ENCODE data around the gene ZC3H12A.

The ZC3H12A gene

GRCh38 chr1:37456614-37457013, 17.8 kb upstream of the ZC3H12A start:
- DNase-seq: no peak
- TF ChIP-seq, protein P1, sequence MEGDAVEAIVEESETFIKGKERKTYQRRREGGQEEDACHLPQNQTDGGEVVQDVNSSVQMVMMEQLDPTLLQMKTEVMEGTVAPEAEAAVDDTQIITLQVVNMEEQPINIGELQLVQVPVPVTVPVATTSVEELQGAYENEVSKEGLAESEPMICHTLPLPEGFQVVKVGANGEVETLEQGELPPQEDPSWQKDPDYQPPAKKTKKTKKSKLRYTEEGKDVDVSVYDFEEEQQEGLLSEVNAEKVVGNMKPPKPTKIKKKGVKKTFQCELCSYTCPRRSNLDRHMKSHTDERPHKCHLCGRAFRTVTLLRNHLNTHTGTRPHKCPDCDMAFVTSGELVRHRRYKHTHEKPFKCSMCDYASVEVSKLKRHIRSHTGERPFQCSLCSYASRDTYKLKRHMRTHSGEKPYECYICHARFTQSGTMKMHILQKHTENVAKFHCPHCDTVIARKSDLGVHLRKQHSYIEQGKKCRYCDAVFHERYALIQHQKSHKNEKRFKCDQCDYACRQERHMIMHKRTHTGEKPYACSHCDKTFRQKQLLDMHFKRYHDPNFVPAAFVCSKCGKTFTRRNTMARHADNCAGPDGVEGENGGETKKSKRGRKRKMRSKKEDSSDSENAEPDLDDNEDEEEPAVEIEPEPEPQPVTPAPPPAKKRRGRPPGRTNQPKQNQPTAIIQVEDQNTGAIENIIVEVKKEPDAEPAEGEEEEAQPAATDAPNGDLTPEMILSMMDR (IDR thresholded peaks at IDR 0.05; ENCODE audit: low read depth, low read length, missing control alignments): no peak
- Histone ChIP-seq H3K27ac (no peak overlapping the region), H3K4me3 (ENCODE audit: low read depth, low read length) (no peak overlapping the region), H3K27me3 (replicated peaks) (no peaks in the 10 kb centered on the region), H3K36me3 (replicated peaks) (no peaks in the 10 kb centered on the region)
- in situ Hi-C loops (cut with HindIII; ENCODE audit: low pct_ligation_motif_present, low sequenced_read_pairs): no loop called here

DNA sequence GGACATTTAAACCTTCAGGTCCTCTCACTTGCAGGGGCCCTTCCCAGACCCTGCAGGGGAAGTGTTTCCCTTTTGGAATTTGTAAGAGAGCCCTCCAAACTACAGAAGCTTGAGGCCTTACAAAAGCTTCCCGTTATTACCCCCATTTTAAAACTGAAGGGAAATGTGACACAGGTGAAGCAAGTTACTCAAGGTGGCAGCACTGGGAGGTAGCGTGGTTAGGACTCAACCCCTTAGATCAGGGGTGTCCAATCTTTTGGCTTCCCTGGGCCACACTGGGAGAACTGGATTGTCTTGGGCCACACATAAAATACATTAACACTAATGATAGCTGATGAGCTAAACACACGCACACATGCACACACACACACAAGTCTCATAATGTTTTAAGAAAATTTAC, 15.8 kb upstream of the ZC3H12A start:
- H3K27me3 ChIP-seq (replicated peaks): no peaks in the 10 kb centered on the region
- H3K4me3 ChIP-seq (ENCODE audit: low read depth, low read length): no peak overlapping the region
- H3K36me3 ChIP-seq (replicated peaks): no peaks in the 10 kb centered on the region
- TF ChIP-seq, protein P1 (IDR thresholded peaks at IDR 0.05; ENCODE audit: low read depth, low read length, missing control alignments): no peak
- in situ Hi-C loops (cut with HindIII; ENCODE audit: low pct_ligation_motif_present, low sequenced_read_pairs): no loop called here
- H3K27ac ChIP-seq: no peak overlapping the region
- no peak for DNase-seq

DNA sequence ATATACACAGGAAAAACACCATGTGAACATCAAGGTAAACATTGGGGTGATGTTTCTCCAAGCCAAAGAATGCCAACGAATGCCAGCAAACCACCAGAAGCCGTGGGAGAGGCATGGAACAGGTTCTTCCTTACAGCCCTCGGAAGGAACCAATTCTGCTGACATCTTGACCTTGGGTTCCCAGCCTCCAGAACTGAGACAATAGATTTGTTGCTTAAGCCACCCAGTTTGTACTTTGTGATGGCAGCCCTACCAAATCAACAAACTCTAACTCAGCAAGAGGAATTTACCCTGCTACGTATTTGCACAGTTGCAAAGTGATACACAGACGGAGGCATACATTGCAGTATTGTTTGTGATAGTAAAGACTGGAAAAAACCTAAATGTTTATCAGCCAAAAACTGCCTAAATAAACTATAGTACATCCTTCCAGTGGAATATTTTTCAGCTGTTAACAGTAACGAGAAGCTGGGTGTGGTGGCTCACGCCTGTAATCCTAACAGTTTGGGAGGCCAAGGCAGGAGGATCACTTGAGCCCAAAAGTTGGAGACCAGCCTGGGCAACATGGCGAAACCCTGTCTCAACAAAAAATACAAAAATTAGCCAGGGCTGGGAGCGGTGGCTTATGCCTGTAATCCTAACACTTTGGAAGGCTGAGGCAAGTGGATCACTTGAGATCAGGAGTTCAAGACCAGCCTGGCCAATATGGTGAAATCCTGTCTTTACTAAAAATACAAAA, 12.5 kb upstream of the ZC3H12A start:
- Histone ChIP-seq H3K4me3 (ENCODE audit: low read depth, low read length) (no peak overlapping the region), H3K27ac (no peak overlapping the region), H3K36me3 (replicated peaks) (no peaks in the 10 kb centered on the region), H3K27me3 (replicated peaks) (no peaks in the 10 kb centered on the region)
- in situ Hi-C loops (cut with HindIII; ENCODE audit: low pct_ligation_motif_present, low sequenced_read_pairs): no loop called here
- TF ChIP-seq, protein P1 (IDR thresholded peaks at IDR 0.05; ENCODE audit: low read depth, low read length, missing control alignments): no peak
- no peak for DNase-seq

DNA sequence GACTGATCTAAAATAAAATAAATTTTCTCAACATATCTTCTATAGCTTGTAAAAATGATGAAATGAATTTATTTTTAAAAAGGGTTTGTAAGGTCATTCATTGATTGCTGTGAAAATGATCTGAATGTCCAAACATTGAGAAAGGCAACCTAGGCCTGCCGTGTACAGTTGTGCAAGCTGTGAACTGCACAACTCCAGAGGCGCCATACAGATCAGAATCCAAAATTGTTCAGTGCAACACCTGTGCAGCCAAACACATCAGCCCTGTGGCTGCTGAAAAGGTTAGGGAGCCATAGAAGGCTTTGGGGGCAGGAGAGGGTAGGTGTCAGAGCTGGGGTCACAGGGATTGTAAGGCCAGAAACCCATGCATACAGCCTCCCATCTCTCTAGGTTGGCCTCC, 9.9 kb upstream of the ZC3H12A start:
- no peak for DNase-seq
- Histone ChIP-seq H3K27me3 (replicated peaks) (no peaks in the 10 kb centered on the region), H3K36me3 (replicated peaks) (no peaks in the 10 kb centered on the region), H3K27ac (no peak overlapping the region), H3K4me3 (ENCODE audit: low read depth, low read length) (no peak overlapping the region)
- TF ChIP-seq, protein P1 (IDR thresholded peaks at IDR 0.05; ENCODE audit: low read depth, low read length, missing control alignments): no peak
- in situ Hi-C loops (cut with HindIII; ENCODE audit: low pct_ligation_motif_present, low sequenced_read_pairs): no loop called here

DNA sequence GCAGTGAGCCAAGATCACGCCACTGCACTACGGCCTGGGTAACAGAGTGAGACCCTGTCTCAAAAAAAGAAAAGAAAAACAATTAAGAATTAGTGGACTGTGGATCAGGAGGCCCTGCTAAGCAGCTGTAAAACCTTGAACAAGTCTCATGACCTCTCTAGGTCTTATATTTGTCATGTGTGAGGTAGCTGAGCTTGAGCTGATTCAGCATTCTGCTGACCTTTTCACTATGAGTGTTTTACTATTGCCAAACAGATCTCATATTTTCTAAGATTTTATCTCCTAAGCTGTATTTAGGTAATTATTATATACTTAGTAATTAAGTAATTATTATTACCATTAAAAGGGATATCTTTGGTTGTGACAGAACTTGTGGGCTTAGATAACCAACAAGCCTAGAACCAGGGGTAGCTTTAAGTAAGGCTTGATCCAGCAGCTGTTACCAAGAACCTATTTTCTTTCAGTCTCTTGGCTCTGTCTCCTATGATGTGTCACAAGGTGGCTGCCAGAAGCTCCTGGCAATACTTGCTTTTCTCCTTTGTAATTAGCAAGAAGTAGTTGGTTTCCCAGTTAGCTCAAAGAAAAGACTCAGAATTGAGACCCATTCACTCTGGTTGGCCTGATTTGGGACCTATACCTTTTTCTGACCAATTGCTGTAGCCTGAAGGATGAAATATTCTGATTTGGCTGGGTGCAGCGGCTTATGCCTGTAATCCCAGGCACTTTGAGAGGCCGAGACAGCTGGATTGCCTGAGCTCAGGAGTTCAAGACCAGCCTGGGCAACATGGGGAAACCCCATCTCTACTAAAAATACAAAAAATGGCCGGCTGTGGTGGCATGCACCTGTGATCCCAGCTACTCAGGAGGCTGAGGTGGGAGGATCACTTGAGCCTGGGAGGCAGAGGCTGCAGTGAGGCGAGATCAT, 8.5 kb upstream of the ZC3H12A start:
- Histone ChIP-seq H3K27ac (no peak overlapping the region), H3K4me3 (ENCODE audit: low read depth, low read length) (no peak overlapping the region), H3K36me3 (replicated peaks) (no peaks in the 10 kb centered on the region), H3K27me3 (replicated peaks) (no peaks in the 10 kb centered on the region)
- DNase-seq: no peak
- TF ChIP-seq, protein P1 (IDR thresholded peaks at IDR 0.05; ENCODE audit: low read depth, low read length, missing control alignments): no peak
- in situ Hi-C loops (cut with HindIII; ENCODE audit: low pct_ligation_motif_present, low sequenced_read_pairs): no loop called here
